GM13976 (cell line): ENCODE measurements around the gene C9orf78.

Source experiments
- DNase-seq: peaks from one replicate; pipeline ENCODE4 v3.0.0; 2012; ENCODE audit warnings: low spot score
- CTCF ChIP-seq: IDR thresholded peaks from 2 replicates; pipeline ENCODE4 v1.5.1; 2012; ENCODE audit warnings: borderline replicate concordance, mild to moderate bottlenecking; ENCODE audit not compliant: insufficient read depth; ENCODE audit errors: extremely low read depth, missing control alignments, control extremely low read depth
- in situ Hi-C: fragments of 300-500 bp; cut with MboI; formaldehyde crosslinking; loops from one replicate; pipeline ENCODE4 v1.12.0; 2022; ENCODE audit warnings: low sequenced_read_pairs, mixed read lengths, inconsistent platforms; ENCODE audit not compliant: unreplicated experiment

The C9orf78 gene

GRCh38 chr9:129811967-129812363, 23.1 kb downstream of the C9orf78 start:
- TF ChIP-seq CTCF, result no peak
- in situ Hi-C loops, result no loop called here

GRCh38 chr9:129810788-129811187, 24.3 kb downstream of the C9orf78 start:
- no peak for DNase-seq
- in situ Hi-C loops, result no loop called here
- TF ChIP-seq CTCF, result no peak

More at GRCh38 chr9:129811967-129812363, 23.1 kb downstream of the C9orf78 start:
- DNase-seq, result no peak

GRCh38 chr9:129810116-129810515, 25.0 kb downstream of the C9orf78 start:
- no peak for DNase-seq
- TF ChIP-seq CTCF, result no peak
- in situ Hi-C loops, result no loop called here

- no peak for TF ChIP-seq CTCF
- in situ Hi-C loops, result no loop called here
- DNase-seq, result no peak
These were observed 25.7 kb downstream of the C9orf78 start for GRCh38 chr9:129809346-129809745.

- no peak for DNase-seq
- in situ Hi-C loops, result no loop called here
- no peak for TF ChIP-seq CTCF
These were observed 29.0 kb downstream of the C9orf78 start for GRCh38 chr9:129806061-129806460.

GRCh38 chr9:129803676-129804060, 31.4 kb downstream of the C9orf78 start:
- DNase-seq, result no peak
- no peak for TF ChIP-seq CTCF
- in situ Hi-C loops, result no loop called here
